Epithelial cell of esophagus (primary cell): ENCODE measurements around the gene CHADL.

Experiments used
- DNase-seq: peaks from one replicate; pipeline ENCODE4 v3.0.0; 2010; ENCODE audit warnings: low read depth
- H3K4me3 ChIP-seq: 2 replicates; pipeline ENCODE4 v1.5.1; 2011; ENCODE audit warnings: mild to moderate bottlenecking, low read length, control low read depth
- TF ChIP-seq, protein P1 (sequence below): IDR thresholded peaks from 2 replicates; pipeline ENCODE4 v1.5.1; 2011; ENCODE audit warnings: low read depth, mild to moderate bottlenecking, low read length, control low read depth, inconsistent platforms; ENCODE audit not compliant: insufficient read depth; ENCODE audit errors: missing control alignments

Gene CHADL

DNA sequence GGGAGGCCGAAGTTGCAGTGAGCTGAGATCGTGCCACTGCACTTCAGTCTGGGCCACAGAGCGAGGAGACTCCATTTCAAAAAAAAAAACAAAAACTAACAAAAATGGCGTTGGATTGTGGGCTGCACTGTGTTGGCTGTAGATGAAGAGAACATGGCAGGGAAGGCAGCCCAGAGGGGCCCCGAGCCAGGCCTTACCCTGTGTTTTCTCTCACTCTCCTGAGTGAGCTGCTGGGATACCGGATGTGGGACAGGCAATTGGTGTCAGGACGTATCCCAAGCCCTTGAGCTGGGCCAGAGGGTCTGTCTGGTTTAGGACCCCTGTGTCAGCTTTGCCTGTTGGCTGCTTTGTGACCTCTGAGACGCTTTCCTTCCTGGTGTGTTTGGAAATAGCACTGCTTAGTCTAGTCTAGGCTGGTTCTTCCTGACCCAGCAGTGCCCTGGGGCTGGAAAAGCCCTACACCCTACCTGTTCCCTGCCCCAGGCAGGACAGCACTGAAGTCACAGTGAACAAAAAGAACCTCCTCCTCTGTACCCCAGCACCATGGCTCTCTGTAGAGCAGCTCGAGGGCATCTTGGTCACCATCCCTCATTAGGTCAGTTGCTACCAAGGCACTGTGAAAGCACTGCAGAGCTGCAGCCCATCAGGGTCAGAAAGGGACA is 17.8 kb downstream of the CHADL start:
- DNase-seq = no peak
- no peak overlapping the region for H3K4me3 ChIP-seq
- TF ChIP-seq, protein P1, sequence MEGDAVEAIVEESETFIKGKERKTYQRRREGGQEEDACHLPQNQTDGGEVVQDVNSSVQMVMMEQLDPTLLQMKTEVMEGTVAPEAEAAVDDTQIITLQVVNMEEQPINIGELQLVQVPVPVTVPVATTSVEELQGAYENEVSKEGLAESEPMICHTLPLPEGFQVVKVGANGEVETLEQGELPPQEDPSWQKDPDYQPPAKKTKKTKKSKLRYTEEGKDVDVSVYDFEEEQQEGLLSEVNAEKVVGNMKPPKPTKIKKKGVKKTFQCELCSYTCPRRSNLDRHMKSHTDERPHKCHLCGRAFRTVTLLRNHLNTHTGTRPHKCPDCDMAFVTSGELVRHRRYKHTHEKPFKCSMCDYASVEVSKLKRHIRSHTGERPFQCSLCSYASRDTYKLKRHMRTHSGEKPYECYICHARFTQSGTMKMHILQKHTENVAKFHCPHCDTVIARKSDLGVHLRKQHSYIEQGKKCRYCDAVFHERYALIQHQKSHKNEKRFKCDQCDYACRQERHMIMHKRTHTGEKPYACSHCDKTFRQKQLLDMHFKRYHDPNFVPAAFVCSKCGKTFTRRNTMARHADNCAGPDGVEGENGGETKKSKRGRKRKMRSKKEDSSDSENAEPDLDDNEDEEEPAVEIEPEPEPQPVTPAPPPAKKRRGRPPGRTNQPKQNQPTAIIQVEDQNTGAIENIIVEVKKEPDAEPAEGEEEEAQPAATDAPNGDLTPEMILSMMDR = no peak

GRCh38 chr22:41217553-41218157 is 23.1 kb downstream of the CHADL start:
- H3K4me3 ChIP-seq = no peak overlapping the region
- DNase-seq = peak; percentile 87
- TF ChIP-seq, protein P1 = no peak

DNA sequence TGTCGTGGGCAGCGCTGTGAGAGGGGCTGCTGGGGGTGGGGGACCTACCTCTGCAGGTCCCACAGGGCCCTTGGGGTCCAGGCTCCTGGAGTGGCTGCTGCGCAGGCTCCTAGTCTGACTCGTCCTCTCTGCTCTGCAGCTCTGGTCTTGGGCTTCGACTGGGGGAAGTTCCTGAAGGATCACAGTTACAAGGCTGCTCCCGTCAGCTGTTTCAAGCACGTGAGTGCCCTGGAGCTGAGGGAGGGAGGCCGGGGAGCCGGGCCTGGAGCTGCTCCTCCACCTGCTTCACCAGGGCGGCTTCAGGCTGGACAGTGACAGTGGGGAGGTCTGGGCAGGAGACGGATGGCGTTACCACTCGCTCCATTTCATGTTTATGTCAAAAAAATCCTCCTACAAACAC is 23.7 kb downstream of the CHADL start:
- no peak overlapping the region for H3K4me3 ChIP-seq
- DNase-seq = peak; percentile 28
- TF ChIP-seq, protein P1 = no peak

- no peak overlapping the region for H3K4me3 ChIP-seq
- TF ChIP-seq, protein P1 = no peak
- no peak for DNase-seq
These were observed 24.8 kb downstream of the CHADL start for GRCh38 chr22:41215926-41216325.

DNA sequence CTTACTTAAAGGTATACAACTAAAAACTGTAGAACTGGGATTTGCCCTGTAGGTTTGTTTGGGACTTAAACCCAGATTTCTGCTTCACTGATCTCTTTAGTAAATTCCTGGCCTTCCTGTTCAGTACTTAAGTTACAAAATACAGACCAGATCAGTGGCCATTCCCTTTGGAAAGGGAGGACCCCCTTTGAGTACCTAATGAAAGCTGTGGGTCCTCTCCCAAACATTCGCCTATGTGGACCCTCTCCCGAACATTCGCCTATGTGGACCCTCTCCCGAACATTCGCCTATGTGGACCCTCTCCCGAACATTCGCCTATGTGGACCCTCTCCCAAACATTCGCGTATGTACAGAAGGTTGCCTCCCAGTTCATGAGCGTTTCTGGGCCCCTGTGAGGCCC is 25.3 kb downstream of the CHADL start:
- no peak for DNase-seq
- TF ChIP-seq, protein P1 = no peak
- no peak overlapping the region for H3K4me3 ChIP-seq

- TF ChIP-seq, protein P1 = no peak
- no peak for DNase-seq
- no peak overlapping the region for H3K4me3 ChIP-seq
These were observed 34.0 kb downstream of the CHADL start for GRCh38 chr22:41206719-41207118.
